Right lobe of liver (tissue), 4 donors: ENCODE measurements around the gene MAGEA9.

ENCODE experiments used
- CTCF ChIP-seq, 4 donors: fragments of 200-600 bp in 3 of 4; fragments of 450-650 bp in 1 of 4; IDR thresholded peaks; one replicate each; pipeline versions ENCODE4 v1.5.1 to v1.8.0; 2016 to 2022; ENCODE audit warnings: antibody characterized with exemption in 4 of 4, mild to moderate bottlenecking in 2 of 4
- POLR2A ChIP-seq: fragments of 450-650 bp; IDR thresholded peaks from one replicate; pipeline ENCODE4 v1.6.1; 2017; ENCODE audit warnings: antibody characterized with exemption, mild to moderate bottlenecking
- donor health status: DM: no; HTN: no; CAD: no.
- donor health status: DM: no; HTN: no; CAD: no.
- donor health status: DM: no; HTN: yes; CAD: no.

DNA sequence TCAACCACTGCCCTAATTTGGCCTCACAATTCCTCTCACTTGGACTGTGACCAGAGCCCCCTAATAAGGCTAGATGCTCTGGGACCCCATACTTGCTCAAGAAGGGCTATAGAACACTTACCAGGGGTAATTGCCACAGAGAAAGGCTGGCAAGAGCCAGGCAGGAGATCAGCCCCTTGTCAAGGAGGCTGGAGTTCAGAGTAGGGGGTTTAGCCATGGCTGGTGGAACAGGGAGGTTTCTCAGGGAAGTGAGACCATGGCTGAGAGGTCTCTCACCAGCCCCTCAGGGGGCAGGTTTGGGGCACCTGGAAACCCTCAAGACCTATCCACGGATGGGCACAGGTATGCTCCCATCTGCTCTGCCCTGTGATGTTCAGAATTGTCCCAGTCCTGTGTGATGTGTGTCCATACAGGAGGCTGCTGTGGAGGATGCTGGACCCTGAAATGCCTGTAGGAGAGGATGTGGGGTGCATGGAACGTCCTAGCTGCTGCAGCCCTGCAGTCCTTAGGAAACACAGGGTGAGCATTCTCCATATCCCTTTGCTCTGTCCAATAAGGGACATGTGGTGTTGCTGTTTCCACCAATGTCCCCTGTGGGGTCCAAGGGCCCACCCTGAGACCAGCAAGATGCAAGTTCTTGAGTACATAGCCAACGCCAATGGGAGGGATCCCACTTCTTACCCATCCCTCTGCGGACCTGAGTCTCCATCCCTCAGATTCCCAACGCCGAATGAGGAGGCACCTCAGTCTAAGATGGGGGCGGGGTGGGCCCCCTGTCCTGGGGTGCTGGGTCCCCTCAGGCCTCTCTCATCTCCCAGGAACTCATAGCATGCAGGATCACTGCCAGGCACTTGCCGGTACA is 24.3 kb upstream of the MAGEA9 start:
- no peak for TF ChIP-seq POLR2A
- TF ChIP-seq CTCF (IDR thresholded peaks at IDR 0.05) = no peak
